HEK293 (cell line): Measurements from ENCODE around the gene C17orf67.
A peak's percentile ranks its signal among the peaks of the same experiment; 100 is the strongest.

ENCODE experiments used
- CTCF ChIA-PET: fragments of 350-600 bp; formaldehyde crosslinking; extraction: SDS; loops from one replicate; lab custom pipeline; 2021; ENCODE audit warnings: antibody characterized with exemption; lab: Yijun Ruan, JAX
- POLR2A ChIA-PET: fragments of 300-600 bp; formaldehyde crosslinking; extraction: SDS; loops from one replicate; lab custom pipeline; 2020; ENCODE audit warnings: antibody characterized with exemption, inconsistent platforms; lab: Yijun Ruan, JAX
- H3K27ac ChIP-seq: fragments of 200-500 bp; sonication (Bioruptor generic); 2 replicates; pipeline ENCODE4 v1.5.1; 2014; ENCODE audit warnings: low read depth, low read length, control low read depth, inconsistent platforms; ENCODE audit errors: extremely low read depth
- H3K36me3 ChIP-seq, 2 experiments: fragments of 200-500 bp in 1 of 2; sonication (Bioruptor generic) in 1 of 2; 1 replicate in 1 of 2; 2 replicates in 1 of 2; pipeline ENCODE4 v1.5.1; 2014 to 2017; ENCODE audit warnings: inconsistent platforms in 2 of 2, low read length in 2 of 2; ENCODE audit not compliant: control insufficient read depth in 2 of 2, insufficient read depth in 1 of 2
- H3K4me1 ChIP-seq: fragments of 200-500 bp; sonication (Bioruptor generic); 2 replicates; pipeline ENCODE4 v1.5.1; 2014; ENCODE audit warnings: mild to moderate bottlenecking, low read length, inconsistent platforms; ENCODE audit not compliant: control insufficient read depth, insufficient read depth
- H3K4me3 ChIP-seq: 2 replicates; pipeline ENCODE4 v1.5.1; 2011; ENCODE audit warnings: low read depth, mild to moderate bottlenecking, control low read depth, low read length, moderate library complexity
- H3K9me3 ChIP-seq: fragments of 200-500 bp; sonication (Bioruptor generic); 2 replicates; pipeline ENCODE4 v1.5.1; 2014; ENCODE audit warnings: low read depth, low read length, inconsistent platforms; ENCODE audit not compliant: control insufficient read depth, insufficient read depth
- EGR2 ChIP-seq: fragments of 450-650 bp; formaldehyde crosslinking; IDR thresholded peaks from 2 replicates; pipeline ENCODE4 v1.5.1; 2016; ENCODE audit warnings: low read depth, missing biosample characterization, missing genetic modification characterization
- GLI4 ChIP-seq: fragments of 450-650 bp; formaldehyde crosslinking; IDR thresholded peaks from 2 replicates; pipeline ENCODE4 v1.5.1; 2016; ENCODE audit warnings: missing biosample characterization, missing genetic modification characterization
- MZF1 ChIP-seq: fragments of 450-650 bp; formaldehyde crosslinking; IDR thresholded peaks from 2 replicates; pipeline ENCODE4 v1.5.1; 2017; ENCODE audit warnings: missing biosample characterization, missing genetic modification characterization, borderline replicate concordance
- RBAK ChIP-seq: fragments of 450-650 bp; formaldehyde crosslinking; IDR thresholded peaks from 2 replicates; pipeline ENCODE4 v1.5.1; 2016; ENCODE audit warnings: missing biosample characterization, missing genetic modification characterization
- REPIN1 ChIP-seq: fragments of 450-650 bp; formaldehyde crosslinking; IDR thresholded peaks from 2 replicates; pipeline ENCODE4 v1.5.1; 2017; ENCODE audit warnings: missing biosample characterization, missing genetic modification characterization, low read depth
- SCRT1 ChIP-seq: fragments of 450-650 bp; formaldehyde crosslinking; IDR thresholded peaks from 2 replicates; pipeline ENCODE4 v1.5.1; 2016; ENCODE audit warnings: missing biosample characterization, missing genetic modification characterization, borderline replicate concordance
- YY1 ChIP-seq: fragments of 450-650 bp; formaldehyde crosslinking; IDR thresholded peaks from 2 replicates; pipeline ENCODE4 v1.5.1; 2018; ENCODE audit warnings: missing biosample characterization, missing genetic modification characterization
- ZFHX2 ChIP-seq: fragments of 450-650 bp; formaldehyde crosslinking; conservative IDR thresholded peaks from 2 replicates; pipeline ENCODE4 v1.5.1; 2016; ENCODE audit warnings: missing biosample characterization, missing genetic modification characterization
- ZIC2 ChIP-seq: fragments of 450-650 bp; formaldehyde crosslinking; IDR thresholded peaks from 2 replicates; pipeline ENCODE4 v1.5.1; 2016; ENCODE audit warnings: missing biosample characterization, missing genetic modification characterization
- ZNF561 ChIP-seq: fragments of 450-650 bp; IDR thresholded peaks from 2 replicates; pipeline ENCODE4 v1.5.1; 2018; ENCODE audit warnings: missing biosample characterization, missing genetic modification characterization, borderline replicate concordance
- ZNF624 ChIP-seq: fragments of 450-650 bp; formaldehyde crosslinking; IDR thresholded peaks from 2 replicates; pipeline ENCODE4 v1.5.1; 2017; ENCODE audit warnings: missing biosample characterization, missing genetic modification characterization
- ZNF843 ChIP-seq: fragments of 450-650 bp; formaldehyde crosslinking; IDR thresholded peaks from 2 replicates; pipeline ENCODE4 v1.5.1; 2016; ENCODE audit warnings: missing biosample characterization, missing genetic modification characterization
- TF ChIP-seq, protein P1 (sequence below): fragments of 450-650 bp; formaldehyde crosslinking; IDR thresholded peaks from 2 replicates; pipeline ENCODE4 v1.5.1; 2016; ENCODE audit warnings: missing biosample characterization, missing genetic modification characterization
- TF ChIP-seq, protein P2 (sequence below): fragments of 450-650 bp; formaldehyde crosslinking; conservative IDR thresholded peaks from 2 replicates; pipeline ENCODE4 v1.5.1; 2016; ENCODE audit warnings: low read depth, missing biosample characterization, missing genetic modification characterization
- TF ChIP-seq, protein P3 (sequence below): fragments of 450-650 bp; formaldehyde crosslinking; optimal IDR thresholded peaks from 2 replicates; pipeline ENCODE3; 2016; ENCODE audit warnings: missing biosample characterization, mild to moderate bottlenecking, missing genetic modification characterization

C17orf67 gene

DNA sequence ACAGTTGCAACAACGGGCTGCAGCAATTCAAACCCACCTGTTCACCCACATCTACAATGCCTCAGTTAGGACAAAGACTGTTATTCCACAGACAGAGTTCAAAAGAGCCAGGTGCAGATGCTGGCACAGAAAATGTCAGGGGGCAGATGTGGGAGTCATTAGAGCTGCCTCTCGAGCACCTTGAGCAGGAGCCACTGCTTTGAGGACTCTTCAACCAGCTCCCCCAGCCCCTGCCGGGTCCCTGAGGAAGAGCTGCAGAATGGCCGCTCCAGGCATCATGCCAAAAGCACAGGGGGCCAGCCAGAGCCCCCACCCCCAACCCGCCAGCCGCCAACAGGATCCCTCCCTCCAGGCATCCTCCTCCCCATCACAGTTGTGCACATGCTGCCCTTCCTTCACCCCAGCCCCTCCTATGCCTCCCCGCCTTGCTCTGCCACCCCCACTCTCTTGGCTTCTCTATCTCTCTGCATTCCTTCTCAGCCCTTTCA lies 20.8 kb downstream of the C17orf67 start:
- POLR2A ChIA-PET = no interaction called here
- CTCF ChIA-PET = no interaction called here
- Histone ChIP-seq H3K9me3 (no peaks in the 10 kb centered on the region), H3K36me3 (no peaks in the 10 kb centered on the region), H3K4me3 (no peak overlapping the region), H3K4me1 (no peaks in the 10 kb centered on the region), H3K27ac (no peak overlapping the region)
- TF ChIP-seq ZIC2 = peak; percentile 44
- no peak for TF ChIP-seq ZNF624
- 0 out of 2 replicates have a peak, but pooled peaks have one; percentile 18 for TF ChIP-seq ZFHX2

DNA sequence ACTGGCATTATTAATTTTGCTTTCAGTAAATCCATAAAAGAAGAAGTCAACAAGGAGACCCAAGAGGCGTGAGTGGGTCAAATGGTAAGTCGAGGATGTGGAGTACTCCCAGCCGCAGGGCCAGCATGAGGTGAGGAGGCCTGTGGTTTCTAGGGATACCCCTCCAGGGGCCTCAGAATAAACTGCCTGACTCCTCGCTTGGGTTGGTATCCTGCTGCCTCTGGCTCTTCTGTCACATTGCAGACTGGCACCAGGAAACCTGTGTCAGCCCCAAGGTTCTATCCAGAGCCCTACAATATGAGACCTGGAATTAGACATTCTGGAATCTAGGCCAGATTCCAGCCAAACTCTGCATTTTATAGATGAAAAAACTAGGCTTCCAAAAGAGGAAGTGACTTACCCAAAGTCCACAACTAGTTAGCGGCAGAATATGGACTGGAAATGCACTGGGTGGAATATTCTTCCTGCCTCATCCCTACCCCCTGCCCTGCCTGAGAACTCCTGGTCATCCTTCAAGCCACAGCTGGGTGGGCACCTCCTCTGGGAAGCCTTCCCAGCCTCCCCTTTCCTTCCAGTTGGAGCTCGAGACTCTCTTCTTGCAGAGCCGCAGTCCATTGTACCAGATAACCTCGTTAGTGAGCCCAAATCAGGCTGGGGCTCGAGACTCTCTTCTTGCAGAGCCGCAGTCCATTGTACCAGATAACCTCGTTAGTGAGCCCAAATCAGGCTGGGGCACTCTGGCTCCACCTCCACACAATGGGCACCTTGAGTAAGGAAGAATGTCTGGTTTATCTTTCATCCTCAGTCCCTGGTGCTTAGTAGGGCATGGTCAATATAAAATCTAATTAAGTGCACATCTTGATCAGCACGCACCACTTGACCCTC lies 22.6 kb downstream of the C17orf67 start:
- H3K27ac ChIP-seq = no peak overlapping the region
- ChIA-PET POLR2A (no interaction called here), CTCF (interaction anchor here (0.6 to 1.0 kb wide), 2 partner anchors 200 to 315 kb away, joined by 3 read pairs; no protein-coding TSS in a partner anchor)
- no peaks in the 10 kb centered on the region for H3K9me3 ChIP-seq
- TF ChIP-seq, protein P1, sequence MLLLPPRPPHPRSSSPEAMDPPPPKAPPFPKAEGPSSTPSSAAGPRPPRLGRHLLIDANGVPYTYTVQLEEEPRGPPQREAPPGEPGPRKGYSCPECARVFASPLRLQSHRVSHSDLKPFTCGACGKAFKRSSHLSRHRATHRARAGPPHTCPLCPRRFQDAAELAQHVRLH (tag by site-specific recombination) = no peak
- no peak for TF ChIP-seq EGR2 (tag by site-specific recombination)
- TF ChIP-seq, protein P2, sequence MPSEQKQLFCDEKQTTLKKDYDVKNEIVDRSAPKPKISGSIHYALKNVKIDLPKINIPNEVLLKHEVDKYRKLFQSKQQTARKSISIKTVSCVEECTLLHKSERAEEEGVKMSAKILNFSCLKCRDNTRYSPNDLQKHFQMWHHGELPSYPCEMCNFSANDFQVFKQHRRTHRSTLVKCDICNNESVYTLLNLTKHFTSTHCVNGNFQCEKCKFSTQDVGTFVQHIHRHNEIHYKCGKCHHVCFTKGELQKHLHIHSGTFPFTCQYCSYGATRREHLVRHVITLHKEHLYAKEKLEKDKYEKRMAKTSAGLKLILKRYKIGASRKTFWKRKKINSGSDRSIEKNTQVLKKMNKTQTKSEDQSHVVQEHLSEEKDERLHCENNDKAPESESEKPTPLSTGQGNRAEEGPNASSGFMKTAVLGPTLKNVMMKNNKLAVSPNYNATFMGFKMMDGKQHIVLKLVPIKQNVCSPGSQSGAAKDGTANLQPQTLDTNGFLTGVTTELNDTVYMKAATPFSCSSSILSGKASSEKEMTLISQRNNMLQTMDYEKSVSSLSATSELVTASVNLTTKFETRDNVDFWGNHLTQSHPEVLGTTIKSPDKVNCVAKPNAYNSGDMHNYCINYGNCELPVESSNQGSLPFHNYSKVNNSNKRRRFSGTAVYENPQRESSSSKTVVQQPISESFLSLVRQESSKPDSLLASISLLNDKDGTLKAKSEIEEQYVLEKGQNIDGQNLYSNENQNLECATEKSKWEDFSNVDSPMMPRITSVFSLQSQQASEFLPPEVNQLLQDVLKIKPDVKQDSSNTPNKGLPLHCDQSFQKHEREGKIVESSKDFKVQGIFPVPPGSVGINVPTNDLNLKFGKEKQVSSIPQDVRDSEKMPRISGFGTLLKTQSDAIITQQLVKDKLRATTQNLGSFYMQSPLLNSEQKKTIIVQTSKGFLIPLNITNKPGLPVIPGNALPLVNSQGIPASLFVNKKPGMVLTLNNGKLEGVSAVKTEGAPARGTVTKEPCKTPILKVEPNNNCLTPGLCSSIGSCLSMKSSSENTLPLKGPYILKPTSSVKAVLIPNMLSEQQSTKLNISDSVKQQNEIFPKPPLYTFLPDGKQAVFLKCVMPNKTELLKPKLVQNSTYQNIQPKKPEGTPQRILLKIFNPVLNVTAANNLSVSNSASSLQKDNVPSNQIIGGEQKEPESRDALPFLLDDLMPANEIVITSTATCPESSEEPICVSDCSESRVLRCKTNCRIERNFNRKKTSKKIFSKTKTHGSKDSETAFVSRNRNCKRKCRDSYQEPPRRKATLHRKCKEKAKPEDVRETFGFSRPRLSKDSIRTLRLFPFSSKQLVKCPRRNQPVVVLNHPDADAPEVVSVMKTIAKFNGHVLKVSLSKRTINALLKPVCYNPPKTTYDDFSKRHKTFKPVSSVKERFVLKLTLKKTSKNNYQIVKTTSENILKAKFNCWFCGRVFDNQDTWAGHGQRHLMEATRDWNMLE (tag by site-specific recombination) = no peak
- TF ChIP-seq RBAK (tag by site-specific recombination) = no peak
- TF ChIP-seq ZNF843 (tag by site-specific recombination) = no peak
- TF ChIP-seq ZNF561 (tag by site-specific recombination) = no peak
- TF ChIP-seq GLI4 (tag by site-specific recombination) = no peak
- TF ChIP-seq, protein P3, sequence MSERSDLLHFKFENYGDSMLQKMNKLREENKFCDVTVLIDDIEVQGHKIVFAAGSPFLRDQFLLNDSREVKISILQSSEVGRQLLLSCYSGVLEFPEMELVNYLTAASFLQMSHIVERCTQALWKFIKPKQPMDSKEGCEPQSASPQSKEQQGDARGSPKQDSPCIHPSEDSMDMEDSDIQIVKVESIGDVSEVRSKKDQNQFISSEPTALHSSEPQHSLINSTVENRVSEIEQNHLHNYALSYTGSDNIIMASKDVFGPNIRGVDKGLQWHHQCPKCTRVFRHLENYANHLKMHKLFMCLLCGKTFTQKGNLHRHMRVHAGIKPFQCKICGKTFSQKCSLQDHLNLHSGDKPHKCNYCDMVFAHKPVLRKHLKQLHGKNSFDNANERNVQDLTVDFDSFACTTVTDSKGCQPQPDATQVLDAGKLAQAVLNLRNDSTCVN (tag by site-specific recombination) = no peak
- TF ChIP-seq SCRT1 (tag by site-specific recombination) = no peak
- no peak for TF ChIP-seq REPIN1
- no peak for TF ChIP-seq YY1
- TF ChIP-seq MZF1 (tag by site-specific recombination) = no peak
- H3K36me3 ChIP-seq = no peaks in the 10 kb centered on the region
- no peak overlapping the region for H3K4me3 ChIP-seq
- no peaks in the 10 kb centered on the region for H3K4me1 ChIP-seq
